Neural crest cell (in vitro differentiated cells): ENCODE results near the gene BCL6. TPM values are rescaled to one million over a fixed set of nuclear protein-coding genes. Genes with fewer than 3 reads are reported as not detected.

Experiments
- DNase-seq: peaks from one replicate; pipeline ENCODE4 v3.0.0; 2021; ENCODE audit warnings: low read depth, mixed read lengths, low spot score
- H3K27ac Mint-ChIP-seq: one replicate; pipeline ENCODE4 v1.8.0; 2021; ENCODE audit warnings: mild to moderate bottlenecking, mixed read lengths; ENCODE audit not compliant: unreplicated experiment
- H3K27me3 Mint-ChIP-seq: 2 replicates; pipeline ENCODE4 v1.8.0; 2021; ENCODE audit warnings: low read depth, mild to moderate bottlenecking, mixed read lengths
- H3K36me3 Mint-ChIP-seq: 2 replicates; pipeline ENCODE4 v1.8.0; 2021; ENCODE audit warnings: low read depth, mild to moderate bottlenecking, mixed read lengths
- H3K4me1 Mint-ChIP-seq: 2 replicates; pipeline ENCODE4 v1.8.0; 2021; ENCODE audit warnings: mixed read lengths
- H3K4me3 Mint-ChIP-seq: one replicate; pipeline ENCODE4 v1.8.0; 2021; ENCODE audit warnings: mild to moderate bottlenecking, mixed read lengths
- H3K9me3 Mint-ChIP-seq: 2 replicates; pipeline ENCODE4 v1.8.0; 2021; ENCODE audit warnings: mixed read lengths
- CTCF ChIP-seq: fragments of 200-600 bp; sonication (generic); conservative IDR thresholded peaks from 2 replicates; pipeline ENCODE4 v1.5.0; 2021; ENCODE audit warnings: antibody characterized with exemption, mild to moderate bottlenecking
- total RNA-seq: library from RNA; stranded (reverse); gene quantifications from 2 replicates; pipeline ENCODE4 v1.2.1, GENCODE V29; 2021

Gene BCL6
- total RNA-seq, 1 donor from 2014 or later, result 6.4 TPM

- no peak for DNase-seq
- Mint-ChIP-seq H3K27ac (peak overlapping the region; percentile 9), H3K4me3 (no peak overlapping the region), H3K27me3 (no peaks in the 10 kb centered on the region), H3K9me3 (no peaks in the 10 kb centered on the region), H3K4me1 (peaks cover 13% of the 10 kb centered on the region), H3K36me3 (no peaks in the 10 kb centered on the region)
- no peak for TF ChIP-seq CTCF
These were observed 32.2 kb upstream of the BCL6 start for GRCh38 chr3:187777331-187777941.

GRCh38 chr3:187775549-187775948 lies 30.3 kb upstream of the BCL6 start:
- peaks cover 10% of the 10 kb centered on the region for H3K4me1 Mint-ChIP-seq
- no peak overlapping the region for H3K4me3 Mint-ChIP-seq
- H3K9me3 Mint-ChIP-seq, result no peaks in the 10 kb centered on the region
- no peaks in the 10 kb centered on the region for H3K27me3 Mint-ChIP-seq
- no peak for DNase-seq
- H3K36me3 Mint-ChIP-seq, result no peaks in the 10 kb centered on the region
- no peak for TF ChIP-seq CTCF
- H3K27ac Mint-ChIP-seq, result no peak overlapping the region

- Mint-ChIP-seq H3K27me3 (no peaks in the 10 kb centered on the region), H3K36me3 (no peaks in the 10 kb centered on the region), H3K4me1 (peaks cover 10% of the 10 kb centered on the region), H3K9me3 (no peaks in the 10 kb centered on the region), H3K27ac (no peak overlapping the region), H3K4me3 (no peak overlapping the region)
- TF ChIP-seq CTCF, result no peak
- no peak for DNase-seq
These were observed 29.0 kb upstream of the BCL6 start for GRCh38 chr3:187774185-187774789.

- Mint-ChIP-seq H3K36me3 (no peaks in the 10 kb centered on the region), H3K9me3 (peaks cover under 1% of the 10 kb centered on the region), H3K4me3 (no peak overlapping the region), H3K27me3 (no peaks in the 10 kb centered on the region), H3K4me1 (peaks cover 10% of the 10 kb centered on the region), H3K27ac (peak overlapping the region; percentile 48)
- no peak for TF ChIP-seq CTCF
- no peak for DNase-seq
These were observed 28.2 kb upstream of the BCL6 start for GRCh38 chr3:187773233-187774184.

- no peak overlapping the region for H3K27ac Mint-ChIP-seq
- TF ChIP-seq CTCF, result no peak
- no peaks in the 10 kb centered on the region for H3K4me1 Mint-ChIP-seq
- peaks cover 6% of the 10 kb centered on the region for H3K9me3 Mint-ChIP-seq
- H3K27me3 Mint-ChIP-seq, result no peaks in the 10 kb centered on the region
- H3K4me3 Mint-ChIP-seq, result no peak overlapping the region
- no peak for DNase-seq
- no peaks in the 10 kb centered on the region for H3K36me3 Mint-ChIP-seq
These were observed 25.0 kb upstream of the BCL6 start for GRCh38 chr3:187770224-187770623.
